ENCODE measurements around the gene MYO5B. TPM values are rescaled to one million over a fixed set of nuclear protein-coding genes. Genes with fewer than 3 reads are reported as not detected.

MYO5B gene
- total and polyA plus RNA-seq, 2 of the 4 experiments (the other 2 are of a cell fraction), result 0.24 to 0.54 TPM

GRCh38 chr18:49931179-49931578 is 263.8 kb downstream of the MYO5B start:
- CTCF ChIA-PET, result no interaction called here
- no TSS peak for BruUV-seq (replicated peaks)

More at GRCh38 chr18:49931179-49931578, 263.8 kb downstream of the MYO5B start:
- no peaks in the 10 kb centered on the region for H3K9me3 ChIP-seq (ENCODE audit: control insufficient read depth, insufficient read depth, low read length)
- no peak overlapping the region for H3K27ac ChIP-seq (ENCODE audit: insufficient read depth, low read length)
- intact Hi-C loops (cut with micrococcal nuclease), result no loop called here
- no peak overlapping the region for H3K23ac ChIP-seq (ENCODE audit: low read depth, low read length)
- H2AK5ac ChIP-seq (ENCODE audit: low read depth, low read length), result no peak overlapping the region
- no peak overlapping the region for H3K9ac ChIP-seq (ENCODE audit: low read depth, low read length)
- TF ChIP-seq POLR2A (IDR thresholded peaks at IDR 0.05; ENCODE audit: low read depth, low read length) (no peak), CHD1 (IDR thresholded peaks at IDR 0.05; ENCODE audit: low read depth, low read length) (no peak), MAZ (IDR thresholded peaks at IDR 0.05; ENCODE audit: borderline replicate concordance, low read depth, low read length) (no peak), RAD21 (IDR thresholded peaks at IDR 0.05; ENCODE audit: low read length) (no peak), CTCF (conservative IDR thresholded peaks at IDR 0.05; ENCODE audit: low read depth, low read length) (no peak), MXI1 (IDR thresholded peaks at IDR 0.05; ENCODE audit: borderline replicate concordance, low read depth, low read length) (no peak), RCOR1 (IDR thresholded peaks at IDR 0.05; ENCODE audit: insufficient replicate concordance, low read length) (no peak), FOS (IDR thresholded peaks at IDR 0.05; ENCODE audit: low read depth, low read length) (no peak), BHLHE40 (IDR thresholded peaks at IDR 0.05; ENCODE audit: low read depth, low read length) (no peak), USF2 (IDR thresholded peaks at IDR 0.05; ENCODE audit: low read depth, low read length) (no peak), SMC3 (IDR thresholded peaks at IDR 0.05; ENCODE audit: low read depth, low read length) (no peak), MAFK (IDR thresholded peaks at IDR 0.05; ENCODE audit: low read depth, low read length) (no peak), CEBPB (IDR thresholded peaks at IDR 0.05; ENCODE audit: low read depth, low read length) (no peak), NFE2L2 (IDR thresholded peaks at IDR 0.05; ENCODE audit: low read depth, low read length) (no peak), RFX5 (IDR thresholded peaks at IDR 0.05; ENCODE audit: low read depth, low read length) (no peak)
- TF ChIP-seq, protein P1, sequence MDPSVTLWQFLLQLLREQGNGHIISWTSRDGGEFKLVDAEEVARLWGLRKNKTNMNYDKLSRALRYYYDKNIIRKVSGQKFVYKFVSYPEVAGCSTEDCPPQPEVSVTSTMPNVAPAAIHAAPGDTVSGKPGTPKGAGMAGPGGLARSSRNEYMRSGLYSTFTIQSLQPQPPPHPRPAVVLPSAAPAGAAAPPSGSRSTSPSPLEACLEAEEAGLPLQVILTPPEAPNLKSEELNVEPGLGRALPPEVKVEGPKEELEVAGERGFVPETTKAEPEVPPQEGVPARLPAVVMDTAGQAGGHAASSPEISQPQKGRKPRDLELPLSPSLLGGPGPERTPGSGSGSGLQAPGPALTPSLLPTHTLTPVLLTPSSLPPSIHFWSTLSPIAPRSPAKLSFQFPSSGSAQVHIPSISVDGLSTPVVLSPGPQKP (IDR thresholded peaks at IDR 0.05; ENCODE audit: borderline replicate concordance, low read depth, low read length), result no peak
- H2BK120ac ChIP-seq (ENCODE audit: low read depth, low read length), result no peak overlapping the region
- no peak overlapping the region for H3K18ac ChIP-seq (ENCODE audit: low read depth, low read length)
- H3K36me3 ChIP-seq (ENCODE audit: control insufficient read depth, insufficient read depth, low read length), result no peaks in the 10 kb centered on the region
- in situ Hi-C loops (cut with MboI; ENCODE audit: low sequenced_read_pairs), result no loop called here
- no peak for DNase-seq
- no peak overlapping the region for H3K4me3 ChIP-seq (ENCODE audit: insufficient read depth, low read depth, low read length)
- no peak overlapping the region for H2BK15ac ChIP-seq (ENCODE audit: low read depth, low read length)
- H3K79me1 ChIP-seq (ENCODE audit: low read depth in 1 of 2, low read length in 2 of 2), result no peaks in the 10 kb centered on the region
- no peaks in the 10 kb centered on the region for H4K20me1 ChIP-seq (ENCODE audit: insufficient read depth, low read length)
- no peak overlapping the region for H4K91ac ChIP-seq (ENCODE audit: insufficient read depth, low read depth, low read length)
- no peak overlapping the region for H2AFZ ChIP-seq (replicated peaks; ENCODE audit: low read length, poor library complexity)
- H3K56ac ChIP-seq (ENCODE audit: extremely low read depth, insufficient read depth, low read length), result no peak overlapping the region
- no peak overlapping the region for H3K14ac ChIP-seq (replicated peaks; ENCODE audit: low read depth, low read length)
- no peak overlapping the region for H2AK9ac ChIP-seq (replicated peaks; ENCODE audit: low read depth, low read length, poor library complexity)
- no peaks in the 10 kb centered on the region for H3K4me1 ChIP-seq (ENCODE audit: control insufficient read depth, insufficient read depth, low read length)
- dilution Hi-C loops (cut with HindIII; ENCODE audit: low sequenced_read_pairs, unreplicated experiment), result no loop called here
- no peak overlapping the region for H4K5ac ChIP-seq (ENCODE audit: low read depth, low read length)
- H3K4ac ChIP-seq (ENCODE audit: low read depth, low read length), result no peak overlapping the region
- POLR2A ChIA-PET (ENCODE audit: unreplicated experiment), result no interaction called here
- peaks cover 2% of the 10 kb centered on the region; the same call in 1 of the 2 replicates for H3K27me3 ChIP-seq (ENCODE audit: control insufficient read depth, insufficient read depth, low read length)
- no peak overlapping the region for H2BK5ac ChIP-seq (ENCODE audit: low read depth, low read length, poor library complexity, severe bottlenecking)
- no peak overlapping the region for H4K8ac ChIP-seq (ENCODE audit: low read depth in 2 of 2, low read length in 2 of 2)
- H3K4me2 ChIP-seq (ENCODE audit: low read depth, low read length), result no peak overlapping the region
- no peaks in the 10 kb centered on the region for H3K9me1 ChIP-seq (ENCODE audit: insufficient read depth, low read length)
- WGBS, 2 experiments (ENCODE audit: extremely low coverage in 2 of 2, insufficient read length in 1 of 2), result 65% methylated on average over 3 of the region's 5 CpGs; no CpG with 5 or more reads in 1 of the 2 experiments
- H2BK20ac ChIP-seq (ENCODE audit: low read depth, low read length), result no peak overlapping the region
- ATAC-seq (ENCODE audit: low read depth), result no peak

All from IMR-90 (cell line).